ENCODE results near the gene CRELD2.

The CRELD2 gene

GRCh38 chr22:49948116-49948957 is 29.9 kb downstream of the CRELD2 start:
- no peak for DNase-seq

GRCh38 chr22:49948958-49949913 is 30.8 kb downstream of the CRELD2 start:
- DNase-seq: no peak

GRCh38 chr22:49949914-49950292 is 31.5 kb downstream of the CRELD2 start:
- DNase-seq: no peak

- no peak for DNase-seq
These were observed 32.1 kb downstream of the CRELD2 start for GRCh38 chr22:49950396-49950994.

- no peak for DNase-seq
These were observed 32.7 kb downstream of the CRELD2 start for GRCh38 chr22:49951000-49951677.

GRCh38 chr22:49951678-49951985 is 33.2 kb downstream of the CRELD2 start:
- no peak for DNase-seq

- no peak for DNase-seq
These were observed 33.8 kb downstream of the CRELD2 start for GRCh38 chr22:49951986-49952896.

GRCh38 chr22:49953027-49953679 is 34.7 kb downstream of the CRELD2 start:
- DNase-seq: no peak

- DNase-seq: no peak
These were observed 35.4 kb downstream of the CRELD2 start for GRCh38 chr22:49953680-49954344.

- no peak for DNase-seq
These were observed 35.9 kb downstream of the CRELD2 start for GRCh38 chr22:49954354-49954753.

GRCh38 chr22:49954991-49955580 is 36.7 kb downstream of the CRELD2 start:
- no peak for DNase-seq

GRCh38 chr22:49955581-49956417 is 37.4 kb downstream of the CRELD2 start:
- DNase-seq: no peak

- DNase-seq: no peak
These were observed 38.0 kb downstream of the CRELD2 start for GRCh38 chr22:49956418-49956770.

GRCh38 chr22:49956914-49957825 is 38.7 kb downstream of the CRELD2 start:
- DNase-seq: no peak

GRCh38 chr22:49957826-49958365 is 39.5 kb downstream of the CRELD2 start:
- DNase-seq: no peak

GRCh38 chr22:49958366-49958921 is 40.0 kb downstream of the CRELD2 start:
- DNase-seq: no peak

GRCh38 chr22:49958931-49959781 is 40.7 kb downstream of the CRELD2 start:
- DNase-seq: no peak
